IMR-90 (cell line): Measurements from ENCODE around the gene ADORA2A. TPM values are rescaled to one million over a fixed set of nuclear protein-coding genes. Genes with fewer than 3 reads are reported as not detected.
A peak's percentile ranks its signal among the peaks of the same experiment; 100 is the strongest.

Source experiments
- ATAC-seq: fragments of 200-7000 bp; cut with Tn5 transposase; 2 replicates; pipeline ENCODE4 v1.9.1; 2020; ENCODE audit warnings: low read depth, mild to moderate bottlenecking, moderate library complexity
- BruUV-seq: library from RNA; stranded (reverse); fragments of 400-500 nt; replicated peaks from 2 replicates; lab custom pipeline; 2021; lab: Mats Ljungman, UMichigan
- CTCF ChIA-PET: fragments of 300-600 bp; formaldehyde crosslinking; extraction: SDS; loops from one replicate; lab custom pipeline; 2021; ENCODE audit warnings: antibody characterized with exemption; lab: Yijun Ruan, JAX
- POLR2A ChIA-PET: fragments of 300-600 bp; sonication (Branson Sonifier 250); formaldehyde crosslinking; loops from one replicate; lab custom pipeline; 2022; ENCODE audit warnings: antibody characterized with exemption; ENCODE audit not compliant: unreplicated experiment; lab: Charles Lee
- DNase-seq: peaks from one replicate; pipeline ENCODE4 v3.0.0; 2013
- H2AFZ ChIP-seq: replicated peaks from 2 replicates; pipeline ENCODE3; 2013; ENCODE audit warnings: low read length, mild to moderate bottlenecking; ENCODE audit not compliant: poor library complexity
- H2AK5ac ChIP-seq: 2 replicates; pipeline ENCODE4 v1.6.1; 2013; ENCODE audit warnings: low read depth, low read length, inconsistent platforms
- H2AK9ac ChIP-seq: replicated peaks from 2 replicates; pipeline ENCODE3; 2013; ENCODE audit warnings: mild to moderate bottlenecking, low read depth, low read length, moderate library complexity; ENCODE audit not compliant: poor library complexity
- H2BK120ac ChIP-seq: 2 replicates; pipeline ENCODE4 v1.6.1; 2013; ENCODE audit warnings: low read depth, low read length, inconsistent platforms
- H2BK15ac ChIP-seq: 3 replicates; pipeline ENCODE4 v1.6.1; 2013; ENCODE audit warnings: low read depth, low read length, inconsistent platforms
- H2BK20ac ChIP-seq: 2 replicates; pipeline ENCODE4 v1.6.1; 2013; ENCODE audit warnings: low read depth, mild to moderate bottlenecking, inconsistent platforms, low read length, moderate library complexity
- H2BK5ac ChIP-seq: 2 replicates; pipeline ENCODE4 v1.6.1; 2013; ENCODE audit warnings: mild to moderate bottlenecking, low read depth, low read length, inconsistent platforms; ENCODE audit not compliant: poor library complexity, severe bottlenecking
- H3K14ac ChIP-seq: replicated peaks from 2 replicates; pipeline ENCODE4 v1.6.1; 2013; ENCODE audit warnings: low read depth, low read length, inconsistent platforms
- H3K18ac ChIP-seq: 2 replicates; pipeline ENCODE4 v1.6.1; 2013; ENCODE audit warnings: low read depth, low read length, control low read depth
- H3K23ac ChIP-seq: 2 replicates; pipeline ENCODE4 v1.6.1; 2013; ENCODE audit warnings: low read depth, low read length, inconsistent platforms
- H3K27ac ChIP-seq: 2 replicates; pipeline ENCODE4 v1.5.1; 2013; ENCODE audit warnings: mild to moderate bottlenecking, control low read depth, low read length; ENCODE audit not compliant: insufficient read depth
- H3K27me3 ChIP-seq: 2 replicates; pipeline ENCODE4 v1.6.1; 2013; ENCODE audit warnings: low read length; ENCODE audit not compliant: control insufficient read depth, insufficient read depth
- H3K36me3 ChIP-seq: 2 replicates; pipeline ENCODE4 v1.6.1; 2013; ENCODE audit warnings: low read length, mixed read lengths; ENCODE audit not compliant: control insufficient read depth, insufficient read depth
- H3K4ac ChIP-seq: 2 replicates; pipeline ENCODE4 v1.6.1; 2013; ENCODE audit warnings: low read depth, low read length, inconsistent platforms
- H3K4me1 ChIP-seq: 2 replicates; pipeline ENCODE4 v1.6.1; 2013; ENCODE audit warnings: low read length, mixed read lengths; ENCODE audit not compliant: control insufficient read depth, insufficient read depth
- H3K4me2 ChIP-seq: 2 replicates; pipeline ENCODE4 v1.6.1; 2013; ENCODE audit warnings: low read depth, mild to moderate bottlenecking, control low read depth, low read length, moderate library complexity
- H3K4me3 ChIP-seq: 2 replicates; pipeline ENCODE4 v1.5.1; 2013; ENCODE audit warnings: low read depth, mild to moderate bottlenecking, control low read depth, low read length, moderate library complexity; ENCODE audit not compliant: insufficient read depth
- H3K56ac ChIP-seq: 2 replicates; pipeline ENCODE4 v1.6.1; 2013; ENCODE audit warnings: low read length, inconsistent platforms; ENCODE audit not compliant: insufficient read depth; ENCODE audit errors: extremely low read depth
- H3K79me1 ChIP-seq, 2 experiments: 2 replicates each; pipeline ENCODE4 v1.6.1; 2013; ENCODE audit warnings: low read length in 2 of 2, inconsistent platforms in 1 of 2, low read depth in 1 of 2
- H3K9ac ChIP-seq: 2 replicates; pipeline ENCODE4 v1.6.1; 2013; ENCODE audit warnings: low read depth, low read length, control low read depth
- H3K9me1 ChIP-seq: 2 replicates; pipeline ENCODE4 v1.6.1; 2013; ENCODE audit warnings: low read length, inconsistent platforms; ENCODE audit not compliant: insufficient read depth
- H3K9me3 ChIP-seq: 2 replicates; pipeline ENCODE4 v1.6.1; 2013; ENCODE audit warnings: low read length; ENCODE audit not compliant: control insufficient read depth, insufficient read depth
- H4K20me1 ChIP-seq: 2 replicates; pipeline ENCODE4 v1.6.1; 2013; ENCODE audit warnings: low read length, inconsistent platforms; ENCODE audit not compliant: insufficient read depth
- H4K5ac ChIP-seq: 2 replicates; pipeline ENCODE4 v1.6.1; 2013; ENCODE audit warnings: mild to moderate bottlenecking, low read depth, low read length, control low read depth
- H4K8ac ChIP-seq, 2 experiments: 2 replicates each; pipeline ENCODE4 v1.6.1; 2013; ENCODE audit warnings: low read depth in 2 of 2, low read length in 2 of 2, control low read depth in 1 of 2, inconsistent platforms in 1 of 2
- H4K91ac ChIP-seq: 2 replicates; pipeline ENCODE4 v1.6.1; 2013; ENCODE audit warnings: low read depth, low read length, inconsistent platforms; ENCODE audit not compliant: insufficient read depth
- BHLHE40 ChIP-seq: fragments of 150-350 bp; IDR thresholded peaks from 2 replicates; pipeline ENCODE4 v1.6.1; 2016; ENCODE audit warnings: mild to moderate bottlenecking, low read depth, low read length
- CHD1 ChIP-seq: IDR thresholded peaks from 2 replicates; pipeline ENCODE4 v1.6.1; 2012; ENCODE audit warnings: low read depth, low read length, improper control_type of control experiment
- FOS ChIP-seq: fragments of 150-350 bp; IDR thresholded peaks from 2 replicates; pipeline ENCODE4 v1.6.1; 2016; ENCODE audit warnings: low read depth, low read length
- MAFK ChIP-seq: IDR thresholded peaks from 2 replicates; pipeline ENCODE4 v1.6.1; 2012; ENCODE audit warnings: low read depth, low read length, improper control_type of control experiment
- MAZ ChIP-seq: IDR thresholded peaks from 2 replicates; pipeline ENCODE4 v1.6.1; 2012; ENCODE audit warnings: low read depth, mild to moderate bottlenecking, low read length, improper control_type of control experiment, moderate library complexity, borderline replicate concordance
- NFE2L2 ChIP-seq: fragments of 150-350 bp; IDR thresholded peaks from 2 replicates; pipeline ENCODE4 v1.6.1; 2016; ENCODE audit warnings: low read depth, mild to moderate bottlenecking, low read length
- WGBS, 2 experiments: methylation state at CpG; one replicate each; pipeline versions ENCODE4 v1.1.5 to v1.1.7; 2013; ENCODE audit warnings: missing lambda C conversion rate in 2 of 2; ENCODE audit not compliant: insufficient read length in 1 of 2; ENCODE audit errors: extremely low coverage in 2 of 2; 5-methylcytosine and 5-hydroxymethylcytosine counted together
- dilution Hi-C: fragments of 300-500 bp; cut with HindIII; formaldehyde crosslinking; loops from one replicate; pipeline ENCODE4 v1.14.3; 2018; ENCODE audit warnings: low sequenced_read_pairs; ENCODE audit not compliant: unreplicated experiment
- in situ Hi-C: fragments of 300-500 bp; cut with MboI; formaldehyde crosslinking; loops from 3 replicates; pipeline ENCODE4 v1.14.3; 2019; ENCODE audit warnings: low sequenced_read_pairs, inconsistent platforms, mixed read lengths
- intact Hi-C: fragments of 100-400 bp; cut with micrococcal nuclease; formaldehyde crosslinking; loops from 2 replicates; pipeline ENCODE4 v1.10.0; 2022
- polyA plus RNA-seq, 3 experiments: library from polyadenylated mRNA; depleted of rRNA; stranded (reverse); fragments of >200 nt; gene quantifications; 2 replicates each; pipeline ENCODE4 v1.2.3, GENCODE V29; 2012; ENCODE audit warnings: low replicate concordance in 1 of 3
- total RNA-seq: library from RNA; depleted of rRNA; stranded (reverse); fragments of >200 nt; gene quantifications from 2 replicates; pipeline ENCODE4 v1.2.3, GENCODE V29; 2012

Gene ADORA2A
- total and polyA plus RNA-seq, 2 of the 4 experiments (the other 2 are of a cell fraction) = 0.36 to 1.1 TPM

- H4K5ac ChIP-seq = peak overlapping the region; percentile 27; the same call in 1 of the 2 replicates
- H3K9ac ChIP-seq = no peak overlapping the region; the same call in 1 of the 2 replicates
- no peaks in the 10 kb centered on the region for H3K79me1 ChIP-seq
- ATAC-seq = peak; percentile 90
- no peaks in the 10 kb centered on the region for H4K20me1 ChIP-seq
- H3K27ac ChIP-seq = peak overlapping the region; percentile 61
- peak overlapping the region; percentile 43; the same call in 1 of the 2 replicates for H3K4me2 ChIP-seq
- peak overlapping the region; percentile 87 for H4K91ac ChIP-seq
- peak overlapping the region; percentile 92 for H2BK20ac ChIP-seq
- dilution Hi-C loops = no loop called here
- no peaks in the 10 kb centered on the region for H3K27me3 ChIP-seq
- peak overlapping the region; percentile 85 for H3K4ac ChIP-seq
- H3K23ac ChIP-seq = peak overlapping the region; percentile 24; the same call in 1 of the 2 replicates
- peak overlapping the region; percentile 42; the same call in 1 of the 2 replicates for H3K18ac ChIP-seq
- no peaks in the 10 kb centered on the region for H3K36me3 ChIP-seq
- in situ Hi-C loops = no loop called here
- H2AK5ac ChIP-seq = peak overlapping the region; percentile 65
- peak overlapping the region; percentile 17 to 92; a peak in 2 of 4 replicates for H4K8ac ChIP-seq
- H2AK9ac ChIP-seq = peak overlapping the region; percentile 3
- peak overlapping the region; percentile 83; the same call in 1 of the 3 replicates for H2BK15ac ChIP-seq
- H3K9me1 ChIP-seq = peaks cover 11% of the 10 kb centered on the region
- peak overlapping the region; percentile 73 for H2BK5ac ChIP-seq
- no TSS peak for BruUV-seq
- intact Hi-C loops = no loop called here
- CTCF ChIA-PET = interaction anchor here (0.7 to 1.0 kb wide), 2 partner anchors 28 to 52 kb away, joined by 3 read pairs; no protein-coding TSS in a partner anchor
- H3K9me3 ChIP-seq = no peaks in the 10 kb centered on the region
- WGBS, 2 experiments = 17% methylated on average over 1 of the region's 3 CpGs; no CpG with 5 or more reads in 1 of the 2 experiments
- POLR2A ChIA-PET = no interaction called here
- H3K4me1 ChIP-seq = peaks cover 17% of the 10 kb centered on the region
- TF ChIP-seq MAZ = no peak
- TF ChIP-seq BHLHE40 = no peak
- peak; percentile 68 for TF ChIP-seq FOS
- peak; percentile 33; the same call in 1 of the 2 replicates for TF ChIP-seq MAFK
- peak; percentile 43; the same call in 1 of the 2 replicates for TF ChIP-seq NFE2L2
- no peak for TF ChIP-seq CHD1
- peak overlapping the region; percentile 65 for H2AFZ ChIP-seq
- peak; percentile 92 for DNase-seq
- peak overlapping the region; percentile 93 for H2BK120ac ChIP-seq
- H3K56ac ChIP-seq = peak overlapping the region; percentile 64; the same call in 1 of the 2 replicates
- H3K4me3 ChIP-seq = no peak overlapping the region
- H3K14ac ChIP-seq = peak overlapping the region; percentile 57
These were observed 46.8 kb downstream of the ADORA2A start for GRCh38 chr22:24474221-24474620.
